GM12864 (cell line): ENCODE results near the gene ZNF629.
"Not testable (repeated sequence)": the region's sequence is repeated elsewhere in the genome, so short reads cannot be mapped to it uniquely, and the experiment has no call there.

Experiments
- DNase-seq: peaks from one replicate; pipeline ENCODE4 v3.0.0-alpha.2; 2011; ENCODE audit warnings: low read depth
- H3K4me3 ChIP-seq: 2 replicates; pipeline ENCODE4 v1.5.1; 2011; ENCODE audit warnings: mild to moderate bottlenecking, low read depth, low read length, control low read depth
- TF ChIP-seq, protein P1 (sequence below): IDR thresholded peaks from 2 replicates; pipeline ENCODE4 v1.5.1; 2011; ENCODE audit warnings: low read depth, mild to moderate bottlenecking, moderate library complexity, low read length, control low read depth, inconsistent platforms; ENCODE audit errors: missing control alignments

ZNF629 gene

DNA sequence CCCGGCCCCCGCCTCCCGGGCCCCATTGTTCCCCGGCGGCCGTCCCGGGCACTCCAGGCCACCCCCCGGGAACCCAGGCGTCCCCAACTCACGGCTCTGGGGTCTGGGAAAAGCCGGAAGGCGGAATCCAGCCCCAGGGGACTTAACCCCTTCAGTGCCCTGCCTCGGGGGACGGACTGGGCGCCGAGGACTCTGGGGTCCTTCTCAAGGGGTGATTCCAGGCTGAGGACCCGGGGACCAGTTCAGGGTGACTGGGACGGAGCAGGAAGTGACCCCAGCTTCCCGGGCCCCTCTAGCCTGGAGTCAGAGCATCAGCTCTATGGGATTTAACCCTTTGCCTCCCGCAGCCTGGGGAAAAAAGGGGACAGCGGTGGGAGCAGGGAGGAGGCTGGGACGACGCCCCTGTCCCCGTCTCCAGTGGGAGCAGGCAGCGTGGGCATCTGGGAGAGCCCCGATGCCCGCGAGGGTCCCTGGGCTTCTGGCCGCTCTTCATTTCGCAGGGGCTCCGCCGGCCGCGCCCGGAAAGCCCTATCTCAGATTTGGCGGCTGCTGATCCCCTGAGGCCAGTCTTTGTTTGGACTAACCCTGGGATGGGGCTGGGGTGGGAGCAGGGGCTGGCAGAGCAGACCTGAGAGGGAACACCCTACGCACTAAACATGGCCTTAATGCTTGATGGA is at the start of gene ZNF629:
TSS of gene ZNF629 (minus strand) at position 270 of the 677 bp plus-strand sequence. CDS start 2,723 bp downstream, outside the sequence.
- peak within 1 kb of the TSS; percentile 58 for H3K4me3 ChIP-seq
- TF ChIP-seq, protein P1, sequence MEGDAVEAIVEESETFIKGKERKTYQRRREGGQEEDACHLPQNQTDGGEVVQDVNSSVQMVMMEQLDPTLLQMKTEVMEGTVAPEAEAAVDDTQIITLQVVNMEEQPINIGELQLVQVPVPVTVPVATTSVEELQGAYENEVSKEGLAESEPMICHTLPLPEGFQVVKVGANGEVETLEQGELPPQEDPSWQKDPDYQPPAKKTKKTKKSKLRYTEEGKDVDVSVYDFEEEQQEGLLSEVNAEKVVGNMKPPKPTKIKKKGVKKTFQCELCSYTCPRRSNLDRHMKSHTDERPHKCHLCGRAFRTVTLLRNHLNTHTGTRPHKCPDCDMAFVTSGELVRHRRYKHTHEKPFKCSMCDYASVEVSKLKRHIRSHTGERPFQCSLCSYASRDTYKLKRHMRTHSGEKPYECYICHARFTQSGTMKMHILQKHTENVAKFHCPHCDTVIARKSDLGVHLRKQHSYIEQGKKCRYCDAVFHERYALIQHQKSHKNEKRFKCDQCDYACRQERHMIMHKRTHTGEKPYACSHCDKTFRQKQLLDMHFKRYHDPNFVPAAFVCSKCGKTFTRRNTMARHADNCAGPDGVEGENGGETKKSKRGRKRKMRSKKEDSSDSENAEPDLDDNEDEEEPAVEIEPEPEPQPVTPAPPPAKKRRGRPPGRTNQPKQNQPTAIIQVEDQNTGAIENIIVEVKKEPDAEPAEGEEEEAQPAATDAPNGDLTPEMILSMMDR: no peak
- no peak for DNase-seq

DNA sequence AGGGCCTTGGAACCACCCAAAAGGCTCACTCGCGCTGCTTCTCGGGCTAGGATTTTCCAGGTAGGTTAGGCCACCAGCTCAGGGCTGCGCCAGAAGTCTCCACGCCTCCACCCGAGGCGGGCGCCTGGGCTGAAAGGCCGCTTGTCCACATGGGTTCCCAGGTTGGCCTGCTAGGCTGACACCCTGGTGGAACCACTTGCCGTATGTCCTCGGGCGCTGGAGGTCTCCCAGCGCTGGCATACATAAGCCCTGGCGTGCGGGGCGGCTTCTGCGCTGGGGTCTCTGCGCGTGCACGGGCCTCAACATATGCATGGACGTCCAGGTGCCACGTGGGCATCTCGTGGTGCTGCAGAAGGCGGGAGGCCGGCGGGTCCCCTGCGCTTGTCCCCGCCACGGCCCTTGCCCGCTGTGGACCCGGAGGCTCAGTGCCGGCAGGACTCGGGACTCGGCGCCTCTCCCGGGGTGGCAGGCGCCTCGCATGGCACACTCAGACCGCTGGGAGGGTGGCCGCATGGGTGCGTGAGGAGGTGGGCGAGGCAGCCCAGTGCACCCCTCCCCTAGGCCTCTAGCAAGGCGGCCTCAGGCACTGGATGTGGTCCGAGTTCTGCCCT is 47.2 kb upstream of the ZNF629 start:
- H3K4me3 ChIP-seq: no peak overlapping the region
- no peak for DNase-seq
- TF ChIP-seq, protein P1: no peak

DNA sequence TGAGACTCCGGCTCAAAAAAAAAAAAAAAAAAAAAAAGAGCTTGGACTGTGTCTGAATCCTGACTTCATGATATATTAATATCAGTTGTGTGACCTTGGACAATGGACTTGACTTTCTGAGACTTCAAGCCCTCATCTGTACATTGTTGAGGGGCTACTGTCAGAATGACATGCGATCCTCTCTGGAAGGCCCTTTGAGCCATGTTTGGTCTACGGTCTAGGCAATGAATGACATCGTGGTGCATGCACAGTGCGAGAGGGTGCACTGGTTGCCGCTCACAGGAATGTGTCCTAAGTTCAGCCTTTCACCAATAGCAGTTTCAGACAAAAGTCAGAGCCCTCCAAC is 43.0 kb upstream of the ZNF629 start:
- TF ChIP-seq, protein P1: no peak
- DNase-seq: no peak
- H3K4me3 ChIP-seq: no peak overlapping the region

DNA sequence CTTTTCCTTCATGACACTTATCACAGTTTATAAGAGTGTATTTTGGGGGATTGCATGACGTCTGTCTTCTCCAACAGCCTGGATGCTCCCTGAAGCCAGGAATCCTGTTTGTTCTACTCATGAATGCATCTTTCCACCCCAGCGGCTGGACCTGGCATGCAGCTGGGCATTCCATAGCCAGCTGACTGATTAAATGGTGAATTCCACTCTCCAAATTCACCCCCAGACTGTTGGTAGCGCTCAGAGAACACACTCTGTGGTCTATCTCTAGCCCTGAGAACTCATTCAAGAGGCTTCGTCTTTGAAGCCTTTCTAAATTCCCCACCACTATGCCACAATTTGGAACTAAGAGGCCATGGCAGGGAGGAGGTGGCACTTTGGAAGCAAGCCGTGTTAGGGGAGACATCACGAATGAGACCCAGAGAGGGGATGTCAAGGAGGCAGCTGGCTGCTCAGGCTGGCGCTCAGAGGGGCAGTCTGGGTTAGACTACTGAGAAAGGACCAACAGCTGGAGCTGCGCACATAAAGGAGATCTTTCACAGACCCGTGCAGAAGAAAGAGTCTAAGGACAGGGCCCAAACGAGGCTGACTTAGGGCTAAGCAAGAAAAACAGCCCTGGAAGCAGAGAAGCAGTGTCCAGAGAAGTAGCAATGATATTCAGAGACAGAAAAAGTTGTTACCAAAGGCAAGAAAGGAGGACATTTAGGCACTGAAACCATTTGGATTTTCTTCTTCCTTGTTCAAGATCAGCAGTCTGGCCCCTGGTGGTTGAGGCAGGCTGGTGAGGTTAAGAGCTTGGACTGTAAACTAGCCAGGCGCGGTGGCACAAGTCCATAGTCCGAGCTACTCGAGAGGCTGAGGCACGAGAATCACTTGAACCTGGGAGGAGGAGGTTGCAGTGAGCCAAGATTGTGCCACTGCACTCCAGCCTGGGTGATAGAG is 42.4 kb upstream of the ZNF629 start:
- TF ChIP-seq, protein P1: no peak
- no peak overlapping the region for H3K4me3 ChIP-seq
- DNase-seq: no peak

DNA sequence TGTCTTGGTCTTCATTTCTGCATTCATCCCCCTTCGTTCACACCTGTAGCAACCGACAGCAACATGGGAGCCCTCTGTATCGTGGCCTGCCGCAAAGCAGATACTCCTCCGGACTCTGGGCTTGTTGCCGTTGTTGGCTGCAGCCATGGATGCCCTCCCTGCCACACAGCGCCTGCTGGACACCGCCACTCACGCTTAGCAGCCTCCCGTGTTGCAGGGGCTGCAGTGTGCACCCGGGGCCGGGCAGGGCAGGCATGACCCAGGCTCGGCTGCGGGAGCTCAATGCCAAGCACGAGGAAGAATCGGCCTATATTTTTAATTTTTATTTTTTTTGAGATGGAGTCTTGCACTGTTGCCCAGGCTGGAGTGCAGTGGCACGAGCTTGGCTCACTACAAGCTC is 34.9 kb upstream of the ZNF629 start:
- no peak for DNase-seq
- H3K4me3 ChIP-seq: no peak overlapping the region
- TF ChIP-seq, protein P1: no peak

DNA sequence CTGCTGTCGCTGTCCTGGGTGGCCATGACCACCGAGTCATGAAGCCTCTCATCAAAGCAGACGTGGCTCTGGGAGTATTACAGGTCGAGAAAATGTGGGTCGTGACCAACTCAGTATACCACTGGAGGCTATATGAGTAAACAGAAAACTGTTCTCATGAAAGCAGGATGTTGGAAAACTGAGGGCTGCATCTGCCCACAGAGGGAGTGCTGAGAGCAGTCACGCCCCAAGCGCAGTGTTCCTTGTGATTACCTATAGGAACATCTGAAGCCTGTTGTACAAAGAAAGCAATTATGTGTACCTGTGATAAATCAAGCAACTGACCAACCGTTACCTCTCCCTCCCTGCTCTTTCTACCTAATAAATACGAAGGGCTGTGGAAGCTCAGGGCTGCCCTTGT is 34.4 kb upstream of the ZNF629 start:
- not testable (repeated sequence) for DNase-seq, H3K4me3 ChIP-seq

DNA sequence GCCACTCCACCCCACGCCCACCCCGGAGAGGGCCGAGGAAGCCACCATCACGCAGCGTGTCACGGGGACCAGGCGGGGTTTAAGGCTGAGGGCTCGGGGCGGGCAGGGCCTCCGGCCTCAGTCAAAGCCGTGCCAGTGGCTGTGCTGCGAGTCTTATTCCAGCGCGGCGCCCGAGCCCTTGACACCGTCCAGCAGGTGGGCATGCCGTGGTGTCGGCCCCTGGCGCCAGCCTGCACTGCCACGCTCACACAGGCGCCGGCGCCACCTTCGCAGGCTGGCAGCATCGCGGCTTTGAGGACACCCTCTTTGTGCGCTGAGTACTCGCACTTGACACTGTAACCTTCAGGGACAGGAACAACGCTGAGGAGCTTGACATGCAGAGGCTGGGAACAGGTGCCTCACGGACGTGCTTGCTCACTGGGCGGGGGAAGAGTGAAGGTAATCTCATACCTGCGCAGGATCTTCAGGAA is 34.0 kb upstream of the ZNF629 start:
- DNase-seq: no peak
- TF ChIP-seq, protein P1: no peak
- H3K4me3 ChIP-seq: no peak overlapping the region
